ENCODE results near the gene ATCAY.

DNA sequence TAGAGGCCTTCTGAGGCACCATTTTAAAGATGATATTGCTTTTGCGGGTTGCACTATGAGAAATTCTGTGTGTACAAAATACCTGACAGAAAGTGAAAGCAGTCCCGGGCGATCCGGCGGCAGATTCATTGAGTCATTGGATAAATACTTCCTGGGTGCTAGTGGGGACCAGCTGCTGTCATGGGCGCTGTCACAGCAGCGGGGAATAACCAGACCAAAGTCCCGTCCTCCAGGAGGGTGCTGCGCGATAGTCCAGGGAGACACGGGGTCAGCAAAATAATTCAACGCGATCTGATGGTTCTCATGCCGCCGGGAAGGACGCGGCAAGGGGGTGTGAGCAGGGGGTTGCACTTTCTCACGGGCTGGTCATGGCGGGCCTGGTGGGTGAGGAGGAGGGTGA is 25.2 kb upstream of the ATCAY start:
- TF ChIP-seq, protein P1, sequence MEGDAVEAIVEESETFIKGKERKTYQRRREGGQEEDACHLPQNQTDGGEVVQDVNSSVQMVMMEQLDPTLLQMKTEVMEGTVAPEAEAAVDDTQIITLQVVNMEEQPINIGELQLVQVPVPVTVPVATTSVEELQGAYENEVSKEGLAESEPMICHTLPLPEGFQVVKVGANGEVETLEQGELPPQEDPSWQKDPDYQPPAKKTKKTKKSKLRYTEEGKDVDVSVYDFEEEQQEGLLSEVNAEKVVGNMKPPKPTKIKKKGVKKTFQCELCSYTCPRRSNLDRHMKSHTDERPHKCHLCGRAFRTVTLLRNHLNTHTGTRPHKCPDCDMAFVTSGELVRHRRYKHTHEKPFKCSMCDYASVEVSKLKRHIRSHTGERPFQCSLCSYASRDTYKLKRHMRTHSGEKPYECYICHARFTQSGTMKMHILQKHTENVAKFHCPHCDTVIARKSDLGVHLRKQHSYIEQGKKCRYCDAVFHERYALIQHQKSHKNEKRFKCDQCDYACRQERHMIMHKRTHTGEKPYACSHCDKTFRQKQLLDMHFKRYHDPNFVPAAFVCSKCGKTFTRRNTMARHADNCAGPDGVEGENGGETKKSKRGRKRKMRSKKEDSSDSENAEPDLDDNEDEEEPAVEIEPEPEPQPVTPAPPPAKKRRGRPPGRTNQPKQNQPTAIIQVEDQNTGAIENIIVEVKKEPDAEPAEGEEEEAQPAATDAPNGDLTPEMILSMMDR (IDR thresholded peaks at IDR 0.05; ENCODE audit: low read depth, low read length, poor library complexity, severe bottlenecking), result no peak
- no peak for TF ChIP-seq EZH2phosphoT487 (IDR thresholded peaks at IDR 0.05; ENCODE audit: borderline replicate concordance, low read length)

Data from DOHH2 (cell line).